ENCODE measurements around the gene PDZD7.

PDZD7 gene

DNA sequence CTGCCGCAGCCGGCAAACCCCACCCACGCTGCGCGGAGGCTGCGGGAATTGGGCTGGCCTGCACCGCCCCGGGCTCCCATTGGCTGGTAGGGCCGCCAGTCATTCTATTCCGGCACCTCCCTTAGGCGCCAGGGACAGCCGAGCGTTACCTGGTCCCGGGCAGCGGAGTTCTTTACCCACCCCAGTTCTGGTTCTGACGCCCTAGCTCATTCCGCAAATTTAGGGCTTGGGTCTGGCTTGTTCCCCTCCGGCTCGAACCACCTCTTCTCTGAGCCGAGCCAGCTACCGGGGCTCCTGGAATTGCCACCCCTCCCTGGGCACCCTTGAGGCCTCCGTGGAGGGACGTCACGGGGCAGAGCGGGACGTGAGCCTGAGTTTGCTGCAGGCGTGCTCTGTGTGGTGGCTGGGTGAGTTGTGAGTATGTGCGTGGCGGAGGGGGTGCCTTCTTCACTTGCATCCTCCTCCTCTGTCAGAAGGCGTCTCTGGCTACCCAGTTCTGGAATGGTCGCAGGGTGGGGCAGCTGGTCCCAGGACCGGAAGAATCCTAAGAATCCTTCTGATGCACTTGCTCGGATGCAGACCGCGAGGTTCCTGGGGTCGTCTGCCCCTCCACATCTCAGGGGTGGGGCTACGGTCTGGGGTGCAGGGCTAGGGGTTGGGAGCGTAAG, at the start of gene PDZD7, which contains the start of gene SFXN3:
TSS of gene PDZD7 (minus strand) at position 2 of the 668 bp plus-strand sequence. CDS start 910 bp downstream, outside the sequence.
TSS of gene SFXN3 (plus strand) at position 107 of the 668 bp plus-strand sequence. CDS start 3,461 bp downstream, outside the sequence.
- peak; percentile 95 for DNase-seq (ENCODE audit: low spot score)

GRCh38 chr10:101079874-101080273, 48.9 kb upstream of the PDZD7 start:
- DNase-seq (ENCODE audit: low spot score) = no peak

DNA sequence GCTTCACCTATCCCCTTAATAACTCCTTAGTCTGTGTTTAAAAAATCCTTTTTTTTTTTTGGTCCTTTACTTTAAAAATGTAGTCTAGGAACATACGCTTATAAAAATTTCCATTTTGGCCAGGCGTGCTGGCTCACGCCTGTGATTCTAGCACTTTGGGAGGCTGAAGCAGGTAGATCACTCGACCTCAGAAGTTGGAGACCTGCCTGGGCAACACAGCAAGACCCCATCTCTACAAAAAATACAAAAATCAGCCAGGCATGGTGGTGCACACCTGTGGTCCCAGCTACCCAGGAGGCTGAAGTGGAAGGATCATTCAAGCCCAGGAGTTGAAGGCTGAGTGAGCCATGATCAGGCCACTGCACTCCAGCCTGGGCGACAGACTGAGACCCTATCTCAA, 45.7 kb upstream of the PDZD7 start:
- no peak for DNase-seq (ENCODE audit: low spot score)

DNA sequence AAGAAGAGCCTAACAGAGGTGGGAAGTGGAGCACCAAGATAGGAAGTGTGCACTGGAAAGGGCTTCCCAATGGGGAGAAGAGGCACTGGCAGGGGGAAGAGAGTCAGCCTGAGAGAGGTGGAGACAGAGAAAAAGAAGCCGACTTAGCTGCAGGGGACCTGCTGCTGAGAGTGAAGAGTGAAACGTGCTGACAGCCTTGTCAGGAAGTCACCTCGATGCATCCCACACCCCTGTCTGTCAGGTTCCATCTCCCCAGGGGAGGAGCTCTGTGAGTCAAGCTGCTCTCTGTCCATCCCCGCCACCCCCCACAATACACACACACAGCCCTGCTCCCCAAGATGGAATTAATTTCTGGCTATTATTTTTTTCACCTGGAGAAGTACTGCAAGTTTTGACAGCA, 44.8 kb upstream of the PDZD7 start:
- no peak for DNase-seq (ENCODE audit: low spot score)

DNA sequence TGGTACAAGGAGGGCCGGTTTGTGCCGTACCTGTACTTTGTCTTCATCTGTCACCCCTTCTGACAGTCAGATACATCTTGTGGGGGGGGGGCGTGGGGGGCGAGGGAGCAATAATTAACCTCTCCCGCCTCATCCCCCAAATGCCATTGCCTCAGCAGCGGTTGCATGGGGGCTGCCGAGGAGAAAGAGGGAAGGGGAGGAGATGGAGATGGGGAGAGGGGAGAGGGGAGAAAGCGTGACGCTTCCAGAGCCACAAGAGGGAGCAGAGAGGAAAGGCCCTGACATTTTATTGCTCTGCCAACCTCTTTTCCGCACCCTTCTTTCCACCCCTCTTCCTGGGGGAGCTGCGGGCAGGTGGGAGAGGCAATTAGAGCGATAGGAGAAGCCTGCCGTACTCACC, 42.7 kb upstream of the PDZD7 start:
- DNase-seq (ENCODE audit: low spot score) = no peak

- no peak for DNase-seq (ENCODE audit: low spot score)
These were observed 42.0 kb upstream of the PDZD7 start for GRCh38 chr10:101072923-101073322.

GRCh38 chr10:101071885-101072433, 41.0 kb upstream of the PDZD7 start:
- DNase-seq (ENCODE audit: low spot score) = no peak

GRCh38 chr10:101071267-101071884, 40.4 kb upstream of the PDZD7 start:
- DNase-seq (ENCODE audit: low spot score) = no peak

- no peak for DNase-seq (ENCODE audit: low spot score)
These were observed 39.2 kb upstream of the PDZD7 start for GRCh38 chr10:101070098-101070497.

- DNase-seq (ENCODE audit: low spot score) = no peak
These were observed 38.5 kb upstream of the PDZD7 start for GRCh38 chr10:101069441-101069840.

DNA sequence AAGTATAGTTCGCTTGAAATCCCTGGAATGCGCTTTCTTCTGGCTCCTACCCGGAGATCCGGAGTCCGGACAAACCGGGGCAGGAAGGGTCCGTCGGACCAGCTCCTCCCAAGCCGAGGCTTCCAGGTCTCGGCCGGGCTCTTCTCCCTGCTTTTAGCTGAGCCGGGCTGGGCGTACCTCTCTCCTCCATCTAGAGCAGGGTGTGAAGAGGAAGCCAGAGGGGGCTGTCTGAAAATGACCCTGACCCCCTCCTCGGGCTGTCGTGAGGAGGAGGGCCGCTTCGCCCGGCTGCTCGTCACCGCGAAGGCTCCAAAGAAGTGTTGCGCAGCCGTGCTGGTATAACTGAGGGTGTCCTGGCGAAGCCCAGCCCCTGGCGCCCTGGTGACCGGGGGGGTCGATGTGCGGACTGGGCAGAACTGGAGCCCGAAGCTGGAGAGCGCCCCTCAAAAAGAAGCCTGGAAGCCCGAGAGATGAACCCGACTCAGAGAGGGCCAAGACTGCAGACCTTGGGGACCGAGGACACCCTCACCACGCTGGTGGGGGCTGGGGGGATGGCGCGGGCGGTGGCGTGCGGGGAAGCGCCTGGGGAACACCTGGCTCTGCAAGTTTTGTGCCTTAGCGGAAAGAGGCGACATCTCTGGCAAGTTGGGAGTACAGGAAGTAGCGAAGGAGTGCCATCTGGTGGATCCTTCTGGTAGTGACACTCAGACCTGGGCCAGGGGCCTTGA, 36.6 kb upstream of the PDZD7 start:
- DNase-seq (ENCODE audit: low spot score) = peak; percentile 87

DNA sequence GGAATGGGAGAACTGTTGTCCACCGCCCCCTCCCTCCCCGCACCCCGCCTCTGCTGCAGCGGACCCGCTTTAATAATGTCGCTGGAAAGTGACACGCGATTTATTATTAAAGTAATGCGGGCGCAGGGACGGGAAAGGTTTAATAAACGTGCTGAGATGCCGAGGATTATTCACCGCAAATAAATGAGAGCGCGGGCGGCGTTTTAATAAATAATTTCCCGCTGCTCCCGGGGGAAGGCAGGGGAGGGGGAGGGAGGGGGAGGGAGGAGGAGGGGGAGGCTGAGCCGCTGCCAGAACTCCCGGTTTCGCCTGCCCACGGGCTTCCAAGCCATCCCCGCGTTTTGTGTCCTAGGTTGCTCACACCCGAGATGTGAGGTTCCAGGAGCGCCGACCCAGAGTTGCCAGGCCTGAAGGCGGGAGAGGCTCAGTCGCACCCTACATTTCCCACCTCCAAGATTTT, 36.0 kb upstream of the PDZD7 start:
- DNase-seq (ENCODE audit: low spot score) = no peak

DNA sequence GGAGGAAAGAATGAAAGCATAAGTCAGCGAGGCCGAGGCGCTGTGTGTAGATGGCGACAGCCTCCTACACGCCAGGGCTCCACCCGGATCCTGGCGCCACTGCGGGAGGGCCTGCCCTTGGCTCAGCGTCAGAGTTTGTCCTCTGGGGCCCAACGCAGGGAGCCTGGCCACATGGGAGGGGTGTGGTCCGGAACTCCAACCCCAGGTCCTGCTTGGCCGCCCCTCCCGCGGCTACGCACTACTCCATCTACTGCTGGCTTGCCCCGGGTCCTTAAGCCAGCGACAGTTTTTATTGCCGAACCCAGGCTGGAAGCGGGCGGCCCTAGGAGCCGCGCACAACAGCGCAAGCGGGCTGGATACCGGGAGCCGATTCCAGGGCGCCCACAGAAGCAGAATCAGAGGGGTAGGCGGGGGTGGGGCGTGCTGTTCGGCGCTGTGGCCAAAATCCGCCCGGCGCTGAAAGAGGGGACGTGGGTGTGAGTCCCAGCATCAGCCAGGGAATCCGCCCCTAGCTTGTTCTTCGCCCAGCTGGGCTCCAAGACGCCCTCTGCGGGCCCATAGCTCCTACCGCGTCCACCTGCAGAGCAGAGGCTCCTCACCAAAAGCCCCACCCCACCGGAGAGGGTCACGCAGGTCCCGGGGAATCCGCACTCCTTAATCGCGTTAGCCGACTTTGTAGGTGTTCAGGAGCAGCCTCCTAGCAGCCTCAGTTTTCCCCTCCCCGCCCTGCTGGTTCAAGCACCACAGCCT, 35.4 kb upstream of the PDZD7 start:
- peak; percentile 74 for DNase-seq (ENCODE audit: low spot score)

GRCh38 chr10:101065481-101066145, 34.7 kb upstream of the PDZD7 start:
- no peak for DNase-seq (ENCODE audit: low spot score)

DNA sequence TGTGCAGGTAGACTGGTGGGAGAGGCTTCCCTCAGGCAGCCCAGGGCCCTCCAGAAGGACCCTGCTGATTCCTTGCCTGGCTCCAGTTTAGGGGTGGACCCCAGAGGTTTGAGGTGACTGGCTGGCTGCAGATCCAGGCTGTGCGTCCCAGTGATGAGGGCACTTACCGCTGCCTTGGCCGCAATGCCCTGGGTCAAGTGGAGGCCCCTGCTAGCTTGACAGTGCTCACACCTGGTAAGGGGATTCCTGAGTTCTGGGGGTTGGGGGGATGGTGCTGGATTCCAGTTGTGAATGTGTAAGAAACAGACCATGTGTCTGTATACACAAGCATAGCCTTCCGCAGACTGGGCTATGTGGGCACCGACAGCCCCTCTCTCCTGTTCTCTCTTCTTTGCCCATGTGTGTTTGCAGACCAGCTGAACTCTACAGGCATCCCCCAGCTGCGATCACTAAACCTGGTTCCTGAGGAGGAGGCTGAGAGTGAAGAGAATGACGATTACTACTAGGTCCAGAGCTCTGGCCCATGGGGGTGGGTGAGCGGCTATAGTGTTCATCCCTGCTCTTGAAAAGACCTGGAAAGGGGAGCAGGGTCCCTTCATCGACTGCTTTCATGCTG, 33.6 kb upstream of the PDZD7 start:
- DNase-seq (ENCODE audit: low spot score) = no peak

DNA sequence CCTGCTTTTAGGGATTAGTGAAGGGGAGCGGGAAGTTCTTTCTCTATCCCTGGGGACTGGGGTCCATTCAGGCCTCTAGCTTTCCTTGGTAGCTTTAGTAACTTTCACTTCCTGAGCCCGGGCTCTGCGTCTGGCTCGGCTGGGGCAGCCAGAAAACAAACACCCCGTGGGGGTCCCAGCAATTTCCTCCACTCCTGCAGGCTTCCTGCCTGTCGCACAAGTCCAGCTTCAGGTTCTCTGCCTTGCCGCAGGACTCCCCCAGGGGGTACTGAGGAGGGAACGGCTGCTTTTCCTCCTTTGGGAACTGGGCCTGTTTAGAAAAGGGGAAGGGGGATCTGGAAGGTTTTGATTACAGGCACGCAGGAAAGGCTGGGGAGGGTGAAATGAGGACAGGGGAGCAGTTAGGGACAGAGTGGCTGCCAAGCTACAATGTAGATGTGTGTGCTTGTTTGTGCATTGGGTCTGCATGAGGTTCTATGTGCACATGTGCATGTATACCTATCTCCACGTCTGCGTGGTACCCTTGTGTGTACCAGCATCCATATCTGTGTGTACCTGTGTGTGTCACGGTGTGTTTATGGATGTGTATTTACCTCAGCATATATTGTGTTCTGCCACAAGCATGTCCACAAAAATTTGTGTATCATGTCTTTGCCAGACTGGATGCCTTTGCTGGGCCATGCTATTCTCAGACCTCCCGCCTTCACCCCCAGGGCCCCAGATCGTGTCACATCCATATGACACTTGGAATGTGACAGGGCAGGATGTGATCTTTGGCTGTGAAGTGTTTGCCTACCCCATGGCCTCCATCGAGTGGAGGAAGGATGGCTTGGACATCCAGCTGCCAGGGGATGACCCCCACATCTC, 32.9 kb upstream of the PDZD7 start:
- DNase-seq (ENCODE audit: low spot score) = no peak

- peak; percentile 63 for DNase-seq (ENCODE audit: low spot score)
These were observed 32.2 kb upstream of the PDZD7 start for GRCh38 chr10:101063050-101063525.

DNA sequence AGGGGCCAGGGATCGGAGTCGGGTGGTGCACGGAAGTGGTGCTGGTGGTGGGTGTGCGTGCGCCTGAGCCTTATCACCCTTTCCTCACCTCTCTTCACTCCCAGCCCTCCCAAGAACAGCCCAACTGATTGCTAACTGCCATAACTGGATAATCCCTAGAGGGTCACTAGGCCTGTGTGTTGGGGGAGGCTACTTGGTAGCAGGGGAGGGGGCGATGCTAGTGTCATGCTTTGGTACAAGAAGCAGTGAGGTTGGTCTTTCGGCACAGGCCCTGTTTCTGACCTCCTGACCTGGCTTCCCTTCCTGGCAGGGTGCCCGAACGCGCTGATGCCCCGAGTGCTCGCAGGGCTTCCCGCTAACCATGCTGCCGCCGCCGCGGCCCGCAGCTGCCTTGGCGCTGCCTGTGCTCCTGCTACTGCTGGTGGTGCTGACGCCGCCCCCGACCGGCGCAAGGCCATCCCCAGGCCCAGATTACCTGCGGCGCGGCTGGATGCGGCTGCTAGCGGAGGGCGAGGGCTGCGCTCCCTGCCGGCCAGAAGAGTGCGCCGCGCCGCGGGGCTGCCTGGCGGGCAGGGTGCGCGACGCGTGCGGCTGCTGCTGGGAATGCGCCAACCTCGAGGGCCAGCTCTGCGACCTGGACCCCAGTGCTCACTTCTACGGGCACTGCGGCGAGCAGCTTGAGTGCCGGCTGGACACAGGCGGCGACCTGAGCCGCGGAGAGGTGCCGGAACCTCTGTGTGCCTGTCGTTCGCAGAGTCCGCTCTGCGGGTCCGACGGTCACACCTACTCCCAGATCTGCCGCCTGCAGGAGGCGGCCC, 31.5 kb upstream of the PDZD7 start:
- DNase-seq (ENCODE audit: low spot score) = peak; percentile 69
